GM18499 (cell line): ENCODE data around the gene LGALS4.
A peak's percentile ranks its signal among the peaks of the same experiment; 100 is the strongest.
"Not testable (repeated sequence)": the region's sequence is repeated elsewhere in the genome, so short reads cannot be mapped to it uniquely, and the experiment has no call there.

ENCODE experiments used
- ATAC-seq: cut with Tn5 transposase; IDR thresholded peaks from one replicate; pipeline ENCODE4 v1.9.1; 2021; ENCODE audit warnings: moderate number of reproducible peaks; ENCODE audit not compliant: insufficient read depth, unreplicated experiment

LGALS4 gene

GRCh38 chr19:38812841-38813320, at the start of gene LGALS4:
Gene LGALS4, minus strand, starts transcription at chr19:38812945. Its CDS starts 59 bp downstream, at chr19:38812886.
- ATAC-seq, result no peak

- ATAC-seq, result no peak
Measured at GRCh38 chr19:38861368-38861767, 48.6 kb upstream of the LGALS4 start.

- ATAC-seq, result not testable (repeated sequence)
Measured at GRCh38 chr19:38859631-38860204, 47.0 kb upstream of the LGALS4 start.

GRCh38 chr19:38856813-38857212, 44.1 kb upstream of the LGALS4 start:
- ATAC-seq, result no peak

- not testable (repeated sequence) for ATAC-seq
Measured at GRCh38 chr19:38855751-38856150, 43.0 kb upstream of the LGALS4 start.

- not testable (repeated sequence) for ATAC-seq
Measured at GRCh38 chr19:38854961-38855360, 42.2 kb upstream of the LGALS4 start.

- ATAC-seq, result no peak
Measured at GRCh38 chr19:38853214-38853613, 40.5 kb upstream of the LGALS4 start.

GRCh38 chr19:38852231-38853044, 39.7 kb upstream of the LGALS4 start:
- ATAC-seq, result no peak

GRCh38 chr19:38851622-38852230, 39.0 kb upstream of the LGALS4 start:
- no peak for ATAC-seq

GRCh38 chr19:38850976-38851621, 38.4 kb upstream of the LGALS4 start:
- ATAC-seq, result no peak

- peak; percentile 63 for ATAC-seq
Measured at GRCh38 chr19:38850436-38850975, 37.8 kb upstream of the LGALS4 start.

GRCh38 chr19:38849860-38850435, 37.2 kb upstream of the LGALS4 start, which contains the start of gene HNRNPL:
Gene HNRNPL, minus strand, starts transcription at chr19:38849986. Its CDS starts 20 bp downstream, at chr19:38849966.
- peak; percentile 35 for ATAC-seq

- no peak for ATAC-seq
Measured at GRCh38 chr19:38849147-38849859, 36.6 kb upstream of the LGALS4 start.

GRCh38 chr19:38848299-38849146, 35.8 kb upstream of the LGALS4 start:
- no peak for ATAC-seq

- no peak for ATAC-seq
Measured at GRCh38 chr19:38846097-38846496, 33.4 kb upstream of the LGALS4 start.

GRCh38 chr19:38845374-38846024, 32.8 kb upstream of the LGALS4 start:
- ATAC-seq, result no peak

- no peak for ATAC-seq
Measured at GRCh38 chr19:38844093-38844686, 31.4 kb upstream of the LGALS4 start.
